Mesothelial cell of epicardium (in vitro differentiated cells): ENCODE results near the gene RAB11B. TPM values are rescaled to one million over a fixed set of nuclear protein-coding genes. Genes with fewer than 3 reads are reported as not detected.
A peak's percentile ranks its signal among the peaks of the same experiment; 100 is the strongest.

Experiments used
- DNase-seq, 2 experiments: peaks; one replicate each; pipeline ENCODE4 v3.0.0; 2021; ENCODE audit warnings: low spot score in 2 of 2; ENCODE audit not compliant: unreplicated experiment in 2 of 2
- H3K27ac Mint-ChIP-seq: 2 replicates; pipeline ENCODE4 v1.8.0; 2021; ENCODE audit warnings: mixed read lengths
- H3K27me3 Mint-ChIP-seq: 2 replicates; pipeline ENCODE4 v1.8.0; 2021; ENCODE audit warnings: low read depth, mixed read lengths
- H3K36me3 Mint-ChIP-seq: 2 replicates; pipeline ENCODE4 v1.8.0; 2021; ENCODE audit warnings: mixed read lengths
- H3K4me1 Mint-ChIP-seq: 2 replicates; pipeline ENCODE4 v1.8.0; 2021; ENCODE audit warnings: mixed read lengths
- H3K4me3 Mint-ChIP-seq: 2 replicates; pipeline ENCODE4 v1.8.0; 2021; ENCODE audit warnings: mild to moderate bottlenecking, moderate library complexity, mixed read lengths
- H3K9me3 Mint-ChIP-seq: 2 replicates; pipeline ENCODE4 v1.8.0; 2021; ENCODE audit warnings: mixed read lengths
- total RNA-seq: library from RNA; stranded (reverse); gene quantifications from 3 replicates; pipeline ENCODE4 v1.2.1, GENCODE V29; 2021
- TF ChIP-seq, protein P1 (sequence below): fragments of 200-600 bp; sonication (generic); IDR thresholded peaks from one replicate; pipeline ENCODE4 v1.5.0; 2021; ENCODE audit warnings: antibody characterized with exemption; ENCODE audit not compliant: unreplicated experiment

RAB11B gene
- total RNA-seq, 1 donor from 2014 or later: 151 TPM

DNA sequence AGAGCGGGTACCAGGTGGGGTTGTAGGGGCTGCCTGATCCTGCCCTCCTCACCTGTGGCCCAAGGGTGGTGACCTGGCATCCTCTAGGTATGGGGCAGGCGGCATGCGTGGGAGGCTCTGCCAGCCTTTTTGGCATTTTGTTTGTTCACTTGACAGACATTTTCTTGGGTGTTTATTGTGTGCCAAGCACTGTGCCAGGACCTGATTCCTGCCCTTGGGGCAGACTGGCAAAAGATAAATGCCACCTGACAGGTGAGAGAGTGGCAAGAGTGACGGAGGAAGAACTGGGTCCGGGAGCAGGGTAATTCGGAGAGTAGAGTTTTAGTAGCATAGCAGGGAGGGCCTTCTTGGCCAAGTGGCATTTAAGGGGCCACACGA, 6.0 kb downstream of the RAB11B start:
- Mint-ChIP-seq H3K36me3 (peaks cover 8% of the 10 kb centered on the region), H3K4me3 (no peak overlapping the region), H3K9me3 (no peaks in the 10 kb centered on the region), H3K4me1 (peaks cover 31% of the 10 kb centered on the region), H3K27ac (peak overlapping the region; percentile 71), H3K27me3 (no peaks in the 10 kb centered on the region)
- TF ChIP-seq, protein P1, sequence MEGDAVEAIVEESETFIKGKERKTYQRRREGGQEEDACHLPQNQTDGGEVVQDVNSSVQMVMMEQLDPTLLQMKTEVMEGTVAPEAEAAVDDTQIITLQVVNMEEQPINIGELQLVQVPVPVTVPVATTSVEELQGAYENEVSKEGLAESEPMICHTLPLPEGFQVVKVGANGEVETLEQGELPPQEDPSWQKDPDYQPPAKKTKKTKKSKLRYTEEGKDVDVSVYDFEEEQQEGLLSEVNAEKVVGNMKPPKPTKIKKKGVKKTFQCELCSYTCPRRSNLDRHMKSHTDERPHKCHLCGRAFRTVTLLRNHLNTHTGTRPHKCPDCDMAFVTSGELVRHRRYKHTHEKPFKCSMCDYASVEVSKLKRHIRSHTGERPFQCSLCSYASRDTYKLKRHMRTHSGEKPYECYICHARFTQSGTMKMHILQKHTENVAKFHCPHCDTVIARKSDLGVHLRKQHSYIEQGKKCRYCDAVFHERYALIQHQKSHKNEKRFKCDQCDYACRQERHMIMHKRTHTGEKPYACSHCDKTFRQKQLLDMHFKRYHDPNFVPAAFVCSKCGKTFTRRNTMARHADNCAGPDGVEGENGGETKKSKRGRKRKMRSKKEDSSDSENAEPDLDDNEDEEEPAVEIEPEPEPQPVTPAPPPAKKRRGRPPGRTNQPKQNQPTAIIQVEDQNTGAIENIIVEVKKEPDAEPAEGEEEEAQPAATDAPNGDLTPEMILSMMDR: no peak
- no peak for DNase-seq

DNA sequence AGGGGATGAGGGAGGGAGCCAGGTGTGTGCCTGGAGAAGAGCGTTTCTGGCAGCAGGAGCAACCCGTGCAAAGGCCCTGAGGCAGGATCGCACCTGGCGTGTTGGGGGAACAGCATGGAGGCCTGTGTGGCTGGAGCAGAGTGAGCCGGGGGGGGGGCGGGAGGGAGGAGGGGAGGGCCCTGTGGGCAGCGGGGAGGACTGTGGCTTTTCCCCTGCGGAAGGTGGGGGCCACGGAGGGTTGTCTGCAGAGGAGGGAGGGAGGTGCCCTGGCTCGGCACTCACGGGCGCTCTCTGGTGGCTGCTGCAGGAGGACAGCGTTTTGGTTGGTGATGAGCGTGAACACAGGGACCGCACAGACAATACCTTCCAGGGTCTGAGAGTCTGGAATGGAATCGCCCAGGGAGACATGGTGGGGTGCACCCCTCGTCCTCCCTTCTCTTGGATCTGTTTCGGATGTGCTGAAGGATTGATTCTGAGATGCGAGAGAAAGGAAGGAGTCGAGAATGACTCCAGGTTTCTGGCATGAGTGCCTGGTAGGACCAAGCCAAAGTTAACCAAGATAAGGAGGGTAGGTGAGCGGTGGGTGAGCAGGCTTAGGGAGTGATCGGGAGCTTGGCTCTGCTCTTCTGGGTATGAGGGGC, 6.5 kb downstream of the RAB11B start:
- Mint-ChIP-seq H3K9me3 (no peaks in the 10 kb centered on the region), H3K4me3 (peak overlapping the region; percentile 48), H3K27me3 (no peaks in the 10 kb centered on the region), H3K4me1 (peaks cover 29% of the 10 kb centered on the region), H3K27ac (peak overlapping the region; percentile 93), H3K36me3 (peaks cover 8% of the 10 kb centered on the region)
- DNase-seq: peak in 1 of 2 experiments; percentile 68
- TF ChIP-seq, protein P1: no peak

DNA sequence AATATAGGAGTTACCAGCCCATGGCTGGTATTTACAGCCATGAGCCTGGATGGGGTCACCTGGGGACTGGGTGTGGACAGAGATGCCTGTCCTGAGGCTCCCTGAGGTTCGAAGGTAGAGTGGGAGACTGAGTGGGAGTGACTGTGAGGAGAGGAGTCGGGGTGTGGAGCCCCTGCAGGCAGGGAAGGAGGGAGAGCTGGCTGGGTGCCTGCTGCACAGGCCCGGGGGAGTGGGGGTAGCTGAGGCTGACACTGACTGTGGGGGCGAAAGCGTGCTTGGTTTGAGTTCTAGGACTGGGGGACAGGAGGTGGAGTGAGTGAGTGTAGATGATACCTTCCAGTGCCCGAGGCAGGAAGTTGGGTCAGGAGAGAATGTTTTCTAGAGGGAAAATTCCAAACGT, 7.1 kb downstream of the RAB11B start:
- peak in 1 of 2 experiments; percentile 44 for DNase-seq
- peak overlapping the region; percentile 93 for H3K27ac Mint-ChIP-seq
- H3K4me3 Mint-ChIP-seq: peak overlapping the region; percentile 48
- TF ChIP-seq, protein P1: no peak
- no peaks in the 10 kb centered on the region for H3K27me3 Mint-ChIP-seq
- no peaks in the 10 kb centered on the region for H3K9me3 Mint-ChIP-seq
- H3K36me3 Mint-ChIP-seq: peaks cover 8% of the 10 kb centered on the region
- H3K4me1 Mint-ChIP-seq: peaks cover 25% of the 10 kb centered on the region

DNA sequence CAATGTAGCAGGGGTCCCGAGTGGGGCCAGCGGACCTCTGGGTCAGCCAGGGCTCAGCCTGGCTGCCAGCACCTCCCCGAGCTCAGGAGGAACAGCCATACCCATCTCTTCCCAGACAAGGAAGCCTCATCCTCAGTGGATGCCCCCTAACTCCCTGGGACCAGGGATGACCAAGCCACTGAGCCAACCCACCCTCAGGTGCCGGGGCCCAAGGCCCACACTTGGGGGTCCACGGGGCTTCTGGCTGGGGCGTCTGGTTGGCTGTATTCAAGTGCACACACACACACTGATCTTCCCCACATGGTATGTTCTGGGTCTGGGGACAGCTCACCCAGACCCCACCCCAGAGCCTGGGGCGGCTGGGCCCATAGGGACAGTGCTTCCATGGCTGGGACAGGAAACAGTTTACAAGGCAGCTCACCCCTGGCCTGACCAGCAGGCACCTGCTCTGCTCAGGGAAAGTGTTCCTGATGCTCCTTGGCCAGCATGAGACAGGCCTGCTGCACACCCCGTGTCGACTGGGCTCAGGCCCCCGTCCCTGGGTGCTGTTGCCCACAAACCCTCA, 7.7 kb downstream of the RAB11B start:
- Mint-ChIP-seq H3K9me3 (no peaks in the 10 kb centered on the region), H3K27ac (peak overlapping the region; percentile 67), H3K36me3 (peaks cover 11% of the 10 kb centered on the region), H3K27me3 (no peaks in the 10 kb centered on the region), H3K4me3 (no peak overlapping the region), H3K4me1 (peaks cover 24% of the 10 kb centered on the region)
- TF ChIP-seq, protein P1: no peak
- no peak for DNase-seq

DNA sequence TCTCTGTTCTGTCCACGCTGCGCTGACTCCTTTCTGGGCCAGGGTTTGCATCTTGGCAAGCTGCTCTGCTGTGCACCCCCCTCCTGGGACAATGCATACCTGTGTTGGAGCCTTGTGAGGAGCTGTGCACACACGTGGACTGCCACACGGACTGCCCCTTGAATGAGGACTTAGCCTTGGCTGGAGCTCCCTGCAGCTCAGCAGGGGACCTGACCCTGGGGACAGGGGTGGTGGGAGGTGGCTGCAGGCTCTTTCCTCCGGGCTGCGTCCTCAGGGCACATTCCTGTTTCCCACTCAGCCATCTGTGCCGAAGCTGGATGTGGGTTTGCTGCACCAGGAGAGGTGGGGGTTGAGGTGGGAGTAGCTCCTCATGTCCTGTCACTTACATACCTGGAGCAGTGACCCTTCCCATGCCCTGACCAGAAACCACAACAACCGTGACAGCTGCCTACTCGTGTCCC, 8.2 kb downstream of the RAB11B start:
- TF ChIP-seq, protein P1: no peak
- no peak overlapping the region for H3K4me3 Mint-ChIP-seq
- H3K36me3 Mint-ChIP-seq: peaks cover 11% of the 10 kb centered on the region
- DNase-seq: no peak
- H3K4me1 Mint-ChIP-seq: peaks cover 21% of the 10 kb centered on the region
- H3K27ac Mint-ChIP-seq: peak overlapping the region; percentile 67
- no peaks in the 10 kb centered on the region for H3K9me3 Mint-ChIP-seq
- H3K27me3 Mint-ChIP-seq: no peaks in the 10 kb centered on the region
